Measurements from ENCODE around the gene PAFAH1B2.
"Not testable (repeated sequence)": the region's sequence is repeated elsewhere in the genome, so short reads cannot be mapped to it uniquely, and the experiment has no call there.

Gene PAFAH1B2

DNA sequence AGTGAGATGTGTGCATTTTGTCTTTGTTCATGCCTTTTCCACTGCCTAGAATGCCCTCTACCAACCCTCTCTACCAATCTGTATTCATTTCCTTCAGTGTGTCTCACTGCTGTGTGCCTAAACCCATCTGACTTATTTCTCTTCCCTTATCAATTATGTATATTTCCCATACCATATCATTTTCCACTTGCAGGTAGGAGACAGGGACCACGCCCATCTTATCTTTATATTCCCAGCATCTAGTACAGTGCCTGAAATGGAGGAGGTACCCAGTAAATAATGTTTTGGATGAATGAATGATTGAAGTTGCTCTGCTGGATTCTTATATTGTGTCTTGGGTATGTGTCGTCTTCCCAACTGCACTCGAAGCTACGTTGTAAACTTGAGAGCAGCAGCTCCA, 9.1 kb upstream of the PAFAH1B2 start:
- H3K9ac ChIP-seq (ENCODE audit: low read length); H3K4me1 ChIP-seq (ENCODE audit: control insufficient read depth, insufficient read depth, low read length); H3K27me3 ChIP-seq (ENCODE audit: control insufficient read depth, insufficient read depth, low read length); H3K36me3 ChIP-seq (ENCODE audit: control insufficient read depth, insufficient read depth, low read length); H3K9me3 ChIP-seq (ENCODE audit: control insufficient read depth, low read length); H3K4me3 ChIP-seq (ENCODE audit: low read length): not testable (repeated sequence)

DNA sequence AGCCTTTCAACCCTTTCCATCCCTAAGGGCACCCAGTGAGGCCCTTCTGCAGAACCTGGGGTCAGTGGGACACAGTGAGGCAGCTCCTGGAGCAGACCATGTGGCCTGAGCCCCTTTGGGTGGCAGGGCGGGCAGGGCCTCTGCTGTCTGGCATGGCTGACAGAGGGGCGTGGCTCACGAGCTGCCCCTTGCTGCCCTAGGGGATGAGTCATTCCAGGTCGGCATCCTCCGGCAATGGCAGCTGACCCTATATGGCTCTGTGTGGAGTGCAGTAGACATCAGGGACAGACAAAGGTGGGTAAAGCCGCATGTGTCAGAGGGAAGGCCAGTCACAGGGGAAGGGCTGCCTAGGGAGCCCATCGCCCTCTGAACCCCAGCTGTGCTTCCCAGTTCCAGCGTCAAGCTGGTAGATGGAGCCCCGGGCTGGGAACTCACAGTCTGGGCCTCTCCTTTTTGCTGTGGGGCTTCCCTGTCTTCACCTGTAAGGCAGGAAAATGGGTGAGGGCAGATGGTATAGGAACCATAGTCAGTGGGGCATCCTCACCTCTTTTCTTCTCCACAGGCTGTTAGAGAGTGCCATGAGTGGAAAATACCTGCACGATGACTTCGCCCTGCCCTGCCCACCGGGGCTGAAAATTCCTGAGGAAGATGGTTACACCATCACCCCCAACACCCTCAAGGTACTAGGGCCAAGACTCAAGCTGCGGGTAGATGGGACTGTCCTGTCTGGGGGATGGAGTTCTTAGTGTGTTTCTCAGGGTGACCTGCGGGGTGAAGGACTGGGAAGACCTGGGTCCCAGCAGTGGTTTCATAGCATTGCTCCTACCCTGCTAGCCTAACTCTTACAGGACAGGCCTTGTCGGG, 6.6 kb upstream of the PAFAH1B2 start:
- H3K36me3 ChIP-seq (ENCODE audit: control insufficient read depth, insufficient read depth, low read length); H3K4me3 ChIP-seq (ENCODE audit: low read length); H3K9me3 ChIP-seq (ENCODE audit: control insufficient read depth, low read length); H3K9ac ChIP-seq (ENCODE audit: low read length); H3K4me1 ChIP-seq (ENCODE audit: control insufficient read depth, insufficient read depth, low read length); H3K27me3 ChIP-seq (ENCODE audit: control insufficient read depth, insufficient read depth, low read length): not testable (repeated sequence)

DNA sequence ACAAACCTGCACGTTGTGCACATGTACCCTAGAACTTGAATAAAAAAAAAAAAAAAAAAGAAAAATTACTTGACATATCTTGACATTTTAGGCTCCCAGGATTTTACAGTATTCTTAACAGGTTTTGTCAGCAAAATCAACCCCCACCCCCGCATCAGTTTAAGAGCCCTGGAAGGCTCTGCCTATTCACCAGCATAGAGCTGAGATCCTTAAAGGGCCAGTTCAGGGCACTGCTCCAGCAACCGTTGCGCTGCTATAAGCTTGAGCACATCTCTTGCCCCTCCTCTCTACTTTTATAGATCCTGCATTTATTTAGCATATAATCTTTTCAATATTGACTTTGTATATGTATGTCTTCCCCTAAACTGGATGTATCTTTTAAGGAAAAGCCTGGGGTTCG, 697 bp upstream of the PAFAH1B2 start:
- H3K27me3 ChIP-seq (ENCODE audit: control insufficient read depth, insufficient read depth, low read length): no peaks in the 10 kb centered on the region
- no peaks in the 10 kb centered on the region for H3K9me3 ChIP-seq (ENCODE audit: control insufficient read depth, low read length)
- peaks cover 6% of the 10 kb centered on the region for H3K36me3 ChIP-seq (ENCODE audit: control insufficient read depth, insufficient read depth, low read length)
- peak overlapping the region; percentile 99 for H3K4me3 ChIP-seq (ENCODE audit: low read length)
- peak overlapping the region; percentile 73 for H3K9ac ChIP-seq (ENCODE audit: low read length)
- H3K4me1 ChIP-seq (ENCODE audit: control insufficient read depth, insufficient read depth, low read length): peaks cover 16% of the 10 kb centered on the region

DNA sequence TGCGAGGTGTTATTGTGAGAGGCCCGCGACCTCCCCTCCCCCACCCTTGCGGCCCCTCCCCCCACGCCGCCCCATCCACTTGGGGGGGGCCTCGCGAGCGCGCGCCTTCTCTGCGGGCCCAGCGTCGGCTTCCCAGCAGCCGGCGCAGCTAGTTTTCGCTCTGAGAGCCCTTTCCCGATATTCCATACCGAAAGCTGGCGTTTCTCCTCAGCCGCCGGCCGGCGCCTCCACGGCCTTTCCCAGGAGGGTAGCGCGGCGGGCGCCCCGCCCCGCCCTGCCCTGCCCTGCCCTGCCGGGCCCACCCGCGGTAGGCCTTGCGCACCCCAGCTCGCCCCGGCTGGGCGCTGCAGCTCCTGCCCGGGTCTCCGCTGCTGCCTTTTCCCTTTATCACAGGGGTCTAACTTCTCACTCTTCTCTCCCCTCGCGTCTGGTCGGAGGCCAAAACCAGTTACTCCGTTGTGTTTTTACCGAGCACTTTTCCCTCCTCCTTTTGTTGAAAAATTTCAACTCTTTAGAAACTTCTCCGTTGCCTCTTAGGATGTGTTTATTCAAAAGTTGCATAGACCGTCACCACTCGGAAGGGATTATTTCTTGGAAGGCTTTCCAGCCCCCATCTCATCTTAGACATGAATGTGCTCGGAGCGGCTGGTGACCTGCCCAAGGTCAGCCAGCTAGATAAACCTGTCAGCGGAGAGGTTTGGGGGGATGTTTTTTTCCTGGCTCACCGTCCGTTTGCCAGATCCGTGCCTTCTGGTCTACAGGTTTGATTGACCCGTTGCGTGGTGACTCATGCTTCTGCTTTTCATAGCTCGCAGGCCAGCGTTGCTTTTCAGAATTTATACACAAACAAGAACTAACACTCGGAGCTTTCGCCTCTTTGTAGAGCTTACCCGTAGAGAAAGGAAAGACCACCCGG, 648 bp downstream of the PAFAH1B2 start:
- peak overlapping the region; percentile 99 for H3K4me3 ChIP-seq (ENCODE audit: low read length)
- H3K36me3 ChIP-seq (ENCODE audit: control insufficient read depth, insufficient read depth, low read length): peaks cover 6% of the 10 kb centered on the region
- no peaks in the 10 kb centered on the region for H3K27me3 ChIP-seq (ENCODE audit: control insufficient read depth, insufficient read depth, low read length)
- peak overlapping the region; percentile 73 for H3K9ac ChIP-seq (ENCODE audit: low read length)
- H3K9me3 ChIP-seq (ENCODE audit: control insufficient read depth, low read length): no peaks in the 10 kb centered on the region
- H3K4me1 ChIP-seq (ENCODE audit: control insufficient read depth, insufficient read depth, low read length): peaks cover 19% of the 10 kb centered on the region

DNA sequence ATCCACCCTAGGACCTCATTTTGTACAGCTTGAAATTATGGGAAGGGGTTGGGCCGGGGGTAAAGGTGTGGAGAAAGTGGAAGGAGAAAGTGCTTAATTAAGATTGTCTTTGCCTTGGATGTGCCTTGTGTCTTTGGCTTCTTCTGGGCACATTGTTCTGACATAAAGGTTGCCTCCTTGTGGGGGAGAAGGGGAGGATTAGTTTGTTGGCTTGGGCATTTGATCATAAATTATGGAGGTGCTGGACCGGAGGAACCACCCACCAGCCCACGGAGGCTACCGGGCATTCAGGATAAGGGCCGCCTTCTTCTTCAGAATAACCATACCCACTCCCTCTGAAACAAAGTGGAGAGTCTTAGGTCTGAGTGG, 1.3 kb downstream of the PAFAH1B2 start:
- Histone ChIP-seq H3K4me3 (ENCODE audit: low read length) (peak overlapping the region; percentile 99), H3K36me3 (ENCODE audit: control insufficient read depth, insufficient read depth, low read length) (peaks cover 6% of the 10 kb centered on the region), H3K27me3 (ENCODE audit: control insufficient read depth, insufficient read depth, low read length) (no peaks in the 10 kb centered on the region), H3K9ac (ENCODE audit: low read length) (peak overlapping the region; percentile 73), H3K4me1 (ENCODE audit: control insufficient read depth, insufficient read depth, low read length) (peaks cover 19% of the 10 kb centered on the region), H3K9me3 (ENCODE audit: control insufficient read depth, low read length) (no peaks in the 10 kb centered on the region)

DNA sequence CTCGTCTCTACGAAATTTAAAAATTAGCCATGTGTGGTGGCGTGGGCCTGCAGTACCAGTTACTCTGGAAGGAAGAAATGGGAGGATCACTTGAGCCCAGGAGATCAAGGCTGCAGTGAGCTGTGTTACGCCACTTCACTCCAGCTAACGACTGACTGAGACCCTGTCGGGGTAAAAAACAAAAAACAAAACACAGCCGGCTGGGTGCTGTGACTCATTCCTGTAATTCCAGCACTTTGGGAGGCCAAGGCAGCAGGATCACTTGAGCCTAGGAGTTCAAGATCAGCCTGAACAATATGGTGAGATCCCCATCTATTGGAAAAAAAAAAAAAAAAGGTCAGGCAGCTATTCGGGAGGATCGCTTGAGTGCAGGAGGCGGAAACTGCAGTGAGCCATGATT, 2.4 kb downstream of the PAFAH1B2 start:
- Histone ChIP-seq H3K4me3 (ENCODE audit: low read length) (no peak overlapping the region), H3K9me3 (ENCODE audit: control insufficient read depth, low read length) (no peaks in the 10 kb centered on the region), H3K4me1 (ENCODE audit: control insufficient read depth, insufficient read depth, low read length) (peaks cover 19% of the 10 kb centered on the region), H3K36me3 (ENCODE audit: control insufficient read depth, insufficient read depth, low read length) (peaks cover 6% of the 10 kb centered on the region), H3K27me3 (ENCODE audit: control insufficient read depth, insufficient read depth, low read length) (no peaks in the 10 kb centered on the region), H3K9ac (ENCODE audit: low read length) (no peak overlapping the region)

DNA sequence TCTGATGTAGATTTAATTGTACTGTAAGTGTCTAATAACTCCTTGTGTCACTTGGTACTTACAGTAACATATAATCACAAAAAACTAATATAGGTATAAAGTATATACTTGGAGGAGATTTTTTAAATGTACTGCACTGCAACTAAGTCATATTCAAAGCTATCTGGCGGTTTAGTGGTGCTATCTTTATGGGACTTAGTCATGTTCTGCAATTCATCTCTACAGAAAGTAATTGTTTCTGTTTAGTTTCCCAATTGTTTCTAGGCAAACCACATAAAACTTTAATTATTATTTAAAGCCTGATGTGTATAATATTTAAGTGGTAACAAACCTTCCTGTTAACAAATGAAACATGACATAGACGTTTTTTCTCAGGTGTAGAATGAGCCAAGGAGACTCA, 8.0 kb downstream of the PAFAH1B2 start:
- Histone ChIP-seq H3K36me3 (ENCODE audit: control insufficient read depth, insufficient read depth, low read length) (peaks cover 2% of the 10 kb centered on the region), H3K27me3 (ENCODE audit: control insufficient read depth, insufficient read depth, low read length) (no peaks in the 10 kb centered on the region), H3K9me3 (ENCODE audit: control insufficient read depth, low read length) (no peaks in the 10 kb centered on the region), H3K4me3 (ENCODE audit: low read length) (no peak overlapping the region), H3K9ac (ENCODE audit: low read length) (no peak overlapping the region), H3K4me1 (ENCODE audit: control insufficient read depth, insufficient read depth, low read length) (peaks cover 16% of the 10 kb centered on the region)

DNA sequence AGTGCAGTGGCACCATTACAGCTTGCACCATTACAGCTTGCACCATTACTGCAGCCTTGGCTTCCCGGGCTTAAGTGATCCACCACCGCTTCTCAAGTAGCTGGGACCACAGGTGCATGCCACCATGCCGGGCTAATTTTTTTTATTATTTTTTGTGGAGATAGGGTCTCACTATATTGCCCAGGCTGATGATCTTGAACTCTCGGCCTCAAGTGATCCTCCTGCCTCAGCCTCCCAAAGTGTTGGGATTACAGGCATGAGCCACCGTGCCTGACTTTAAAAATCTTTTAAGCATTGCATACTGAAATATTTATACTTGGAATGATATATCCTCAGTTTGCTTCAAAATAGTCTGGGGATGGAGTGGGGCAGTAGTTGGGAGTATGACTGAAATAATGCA, 10.4 kb downstream of the PAFAH1B2 start:
- H3K36me3 ChIP-seq (ENCODE audit: control insufficient read depth, insufficient read depth, low read length): no peaks in the 10 kb centered on the region
- H3K9ac ChIP-seq (ENCODE audit: low read length): no peak overlapping the region
- no peak overlapping the region for H3K4me3 ChIP-seq (ENCODE audit: low read length)
- no peaks in the 10 kb centered on the region for H3K9me3 ChIP-seq (ENCODE audit: control insufficient read depth, low read length)
- peaks cover 5% of the 10 kb centered on the region for H3K4me1 ChIP-seq (ENCODE audit: control insufficient read depth, insufficient read depth, low read length)
- no peaks in the 10 kb centered on the region for H3K27me3 ChIP-seq (ENCODE audit: control insufficient read depth, insufficient read depth, low read length)

DNA sequence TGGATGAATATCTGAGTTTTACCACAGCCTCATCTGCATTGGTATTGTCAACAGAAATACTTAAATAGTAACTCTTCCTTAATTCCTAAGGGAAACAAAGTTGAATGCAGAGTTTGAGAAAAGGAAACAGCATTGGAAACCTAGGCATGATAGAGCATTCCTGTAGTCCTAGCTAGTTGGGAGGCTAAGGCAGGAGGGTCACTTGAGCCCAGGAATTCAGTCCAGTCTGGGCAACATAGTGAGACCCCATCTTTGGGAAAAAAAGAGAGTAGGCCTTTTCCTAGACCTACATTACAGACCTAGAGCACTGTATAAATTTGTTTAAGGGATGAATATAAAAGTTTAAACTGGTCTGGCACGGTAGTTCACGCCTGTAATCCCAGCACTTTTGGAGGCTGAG, 13.4 kb downstream of the PAFAH1B2 start:
- Histone ChIP-seq H3K9ac (ENCODE audit: low read length) (no peak overlapping the region), H3K4me1 (ENCODE audit: control insufficient read depth, insufficient read depth, low read length) (peaks cover 5% of the 10 kb centered on the region), H3K4me3 (ENCODE audit: low read length) (no peak overlapping the region), H3K9me3 (ENCODE audit: control insufficient read depth, low read length) (no peaks in the 10 kb centered on the region), H3K36me3 (ENCODE audit: control insufficient read depth, insufficient read depth, low read length) (peaks cover 6% of the 10 kb centered on the region), H3K27me3 (ENCODE audit: control insufficient read depth, insufficient read depth, low read length) (no peaks in the 10 kb centered on the region)

DNA sequence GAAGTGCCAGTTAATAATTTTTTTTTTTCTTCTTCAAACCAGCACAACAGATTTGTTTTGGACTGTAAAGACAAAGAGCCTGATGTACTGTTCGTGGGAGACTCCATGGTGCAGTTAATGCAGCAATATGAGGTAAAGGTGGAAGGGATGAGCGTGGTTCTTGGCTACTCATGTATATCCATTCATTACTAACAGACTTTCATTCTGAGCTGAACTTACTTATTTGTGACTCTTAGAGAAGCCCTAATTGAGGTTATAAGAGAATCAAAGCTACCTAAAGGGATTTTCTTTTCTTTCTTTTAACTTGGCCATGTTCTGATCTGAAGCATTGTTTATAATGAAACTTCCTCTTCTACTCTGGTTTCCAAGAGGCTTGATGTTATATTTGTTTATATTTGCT, 15.8 kb downstream of the PAFAH1B2 start:
- Histone ChIP-seq H3K9me3 (ENCODE audit: control insufficient read depth, low read length) (no peaks in the 10 kb centered on the region), H3K27me3 (ENCODE audit: control insufficient read depth, insufficient read depth, low read length) (no peaks in the 10 kb centered on the region), H3K4me1 (ENCODE audit: control insufficient read depth, insufficient read depth, low read length) (no peaks in the 10 kb centered on the region), H3K9ac (ENCODE audit: low read length) (no peak overlapping the region), H3K4me3 (ENCODE audit: low read length) (no peak overlapping the region), H3K36me3 (ENCODE audit: control insufficient read depth, insufficient read depth, low read length) (peaks cover 6% of the 10 kb centered on the region)

DNA sequence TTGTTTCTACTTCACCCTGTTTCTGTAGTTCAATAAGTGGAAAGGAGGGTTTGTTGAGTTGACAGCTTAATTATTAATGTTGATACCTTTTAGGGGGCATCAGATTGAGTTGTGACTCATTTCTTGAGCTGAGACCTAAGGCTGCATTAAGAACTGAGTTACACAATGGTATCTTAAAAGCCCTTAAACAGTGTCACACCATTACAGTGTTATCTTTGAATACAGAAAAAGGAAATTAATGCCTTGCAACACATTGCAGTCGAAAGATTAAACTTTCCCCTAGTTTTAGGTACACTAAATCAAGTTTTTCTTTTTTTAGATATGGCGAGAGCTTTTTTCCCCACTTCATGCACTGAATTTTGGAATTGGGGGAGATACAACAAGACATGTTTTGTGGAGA, 16.7 kb downstream of the PAFAH1B2 start:
- Histone ChIP-seq H3K9me3 (ENCODE audit: control insufficient read depth, low read length) (no peaks in the 10 kb centered on the region), H3K4me1 (ENCODE audit: control insufficient read depth, insufficient read depth, low read length) (no peaks in the 10 kb centered on the region), H3K4me3 (ENCODE audit: low read length) (no peak overlapping the region), H3K9ac (ENCODE audit: low read length) (no peak overlapping the region), H3K36me3 (ENCODE audit: control insufficient read depth, insufficient read depth, low read length) (peaks cover 6% of the 10 kb centered on the region), H3K27me3 (ENCODE audit: control insufficient read depth, insufficient read depth, low read length) (no peaks in the 10 kb centered on the region)

DNA sequence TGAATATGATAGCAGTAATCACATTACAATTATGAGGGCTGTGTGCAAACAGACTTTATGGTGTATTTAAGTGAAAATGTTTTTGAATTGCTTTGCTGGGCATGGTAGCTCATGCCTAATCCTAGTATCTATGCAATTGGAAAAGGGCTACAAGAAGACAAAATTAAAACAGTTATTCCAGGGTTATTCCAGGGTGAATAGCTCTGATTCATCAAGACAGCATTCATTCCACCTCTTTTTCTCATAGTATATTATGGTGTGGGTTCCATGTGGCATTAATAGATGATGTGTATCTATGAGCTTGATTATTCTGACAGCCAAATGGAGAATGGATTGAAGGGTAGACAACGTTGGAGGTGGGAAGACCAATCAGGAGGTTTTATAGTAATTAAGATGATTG, 22.4 kb downstream of the PAFAH1B2 start:
- Histone ChIP-seq H3K36me3 (ENCODE audit: control insufficient read depth, insufficient read depth, low read length) (peaks cover 6% of the 10 kb centered on the region), H3K9me3 (ENCODE audit: control insufficient read depth, low read length) (no peaks in the 10 kb centered on the region), H3K4me3 (ENCODE audit: low read length) (no peak overlapping the region), H3K27me3 (ENCODE audit: control insufficient read depth, insufficient read depth, low read length) (no peaks in the 10 kb centered on the region), H3K9ac (ENCODE audit: low read length) (no peak overlapping the region), H3K4me1 (ENCODE audit: control insufficient read depth, insufficient read depth, low read length) (no peaks in the 10 kb centered on the region)

All from mucosa of stomach (tissue), 1 donor.